ENCODE results near the gene EGFL8.

DNA sequence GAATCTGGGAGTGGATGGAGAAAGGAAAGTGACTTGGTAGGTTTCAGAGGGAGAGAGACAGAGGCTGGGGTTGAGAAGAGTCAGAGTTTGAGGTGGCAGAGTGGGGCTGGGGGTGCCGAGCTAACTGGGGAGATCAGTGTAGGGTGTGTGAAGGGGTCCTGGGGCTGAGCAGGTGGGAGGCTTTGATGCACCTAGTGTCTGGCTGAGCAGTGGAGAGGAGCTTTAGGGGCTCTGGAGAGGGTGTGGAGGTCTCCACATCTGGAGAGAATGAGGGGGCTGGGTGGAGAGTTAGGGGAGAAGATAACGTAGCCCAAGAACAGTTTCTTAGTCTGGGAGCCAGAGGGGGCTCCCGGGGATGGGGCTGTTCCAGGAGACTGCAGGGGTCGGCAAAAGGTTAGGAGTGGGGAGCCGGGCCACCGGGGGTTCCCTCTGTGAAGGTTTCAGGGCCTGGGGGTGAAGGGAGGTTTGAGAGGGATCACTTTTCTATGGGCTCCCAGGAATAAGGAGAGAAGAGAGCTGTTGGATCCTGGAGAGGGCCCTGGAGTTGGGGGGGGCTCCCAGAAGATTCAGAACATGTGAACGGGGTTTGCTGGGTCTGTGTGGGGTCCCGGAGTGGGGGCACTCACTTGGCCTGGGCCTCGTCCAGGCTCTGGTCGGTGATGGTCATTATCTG, 24.8 kb downstream of the EGFL8 start:
- TF ChIP-seq, protein P1, sequence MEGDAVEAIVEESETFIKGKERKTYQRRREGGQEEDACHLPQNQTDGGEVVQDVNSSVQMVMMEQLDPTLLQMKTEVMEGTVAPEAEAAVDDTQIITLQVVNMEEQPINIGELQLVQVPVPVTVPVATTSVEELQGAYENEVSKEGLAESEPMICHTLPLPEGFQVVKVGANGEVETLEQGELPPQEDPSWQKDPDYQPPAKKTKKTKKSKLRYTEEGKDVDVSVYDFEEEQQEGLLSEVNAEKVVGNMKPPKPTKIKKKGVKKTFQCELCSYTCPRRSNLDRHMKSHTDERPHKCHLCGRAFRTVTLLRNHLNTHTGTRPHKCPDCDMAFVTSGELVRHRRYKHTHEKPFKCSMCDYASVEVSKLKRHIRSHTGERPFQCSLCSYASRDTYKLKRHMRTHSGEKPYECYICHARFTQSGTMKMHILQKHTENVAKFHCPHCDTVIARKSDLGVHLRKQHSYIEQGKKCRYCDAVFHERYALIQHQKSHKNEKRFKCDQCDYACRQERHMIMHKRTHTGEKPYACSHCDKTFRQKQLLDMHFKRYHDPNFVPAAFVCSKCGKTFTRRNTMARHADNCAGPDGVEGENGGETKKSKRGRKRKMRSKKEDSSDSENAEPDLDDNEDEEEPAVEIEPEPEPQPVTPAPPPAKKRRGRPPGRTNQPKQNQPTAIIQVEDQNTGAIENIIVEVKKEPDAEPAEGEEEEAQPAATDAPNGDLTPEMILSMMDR (IDR thresholded peaks at IDR 0.05; ENCODE audit: low read depth, low read length) = no peak
- TF ChIP-seq EZH2phosphoT487 (IDR thresholded peaks at IDR 0.05; ENCODE audit: low read depth) = no peak
